Thyroid gland (tissue), 4 donors: ENCODE data around the gene GBGT1. TPM values are rescaled to one million over a fixed set of nuclear protein-coding genes. Genes with fewer than 3 reads are reported as not detected.

Experiments
- DNase-seq, 2 donors: peaks; one replicate each; pipeline ENCODE4 v3.0.0-alpha.2; 2019
- H3K27ac ChIP-seq, 3 donors: fragments of 200-600 bp; sonication (generic); 1 replicate in 2 of 3; 2 replicates in 1 of 3; pipeline ENCODE4 v1.5.1; 2016 to 2019; ENCODE audit warnings: mild to moderate bottlenecking in 1 of 3, moderate library complexity in 1 of 3
- H3K27me3 ChIP-seq: fragments of 200-600 bp; sonication (generic); one replicate; pipeline ENCODE4 v1.5.1; 2019
- H3K36me3 ChIP-seq, 2 donors: fragments of 200-600 bp; sonication (generic); one replicate each; pipeline ENCODE4 v1.5.1; 2016 to 2019
- H3K4me1 ChIP-seq, 2 donors: fragments of 200-600 bp; sonication (generic); one replicate each; pipeline ENCODE4 v1.5.1; 2017 to 2019
- H3K4me3 ChIP-seq, 3 donors: fragments of 200-600 bp; sonication (generic); replicated peaks in 1 of 3; 1 replicate in 2 of 3; 2 replicates in 1 of 3; pipeline ENCODE4 v1.5.1; 2016; ENCODE audit warnings: mild to moderate bottlenecking in 1 of 3
- H3K9me3 ChIP-seq: fragments of 200-600 bp; sonication (generic); one replicate; pipeline ENCODE4 v1.5.1; 2017
- POLR2A ChIP-seq, 2 donors: fragments of 450-650 bp; IDR thresholded peaks; one replicate each; pipeline ENCODE4 v1.6.1; 2017; ENCODE audit warnings: antibody characterized with exemption in 2 of 2, mild to moderate bottlenecking in 2 of 2, moderate library complexity in 1 of 2
- WGBS, 2 donors: methylation state at CpG; one replicate each; pipeline ENCODE4 v1.1.5; 2017; 5-methylcytosine and 5-hydroxymethylcytosine counted together
- intact Hi-C: fragments of 100-400 bp; cut with DNase I; formaldehyde crosslinking; loops from one replicate; pipeline ENCODE4 v1.15.1; 2023
- total RNA-seq, 4 donors: library from RNA; depleted of rRNA; stranded (reverse); fragments of >200 nt; gene quantifications; one replicate each; pipeline ENCODE4 v1.2.3, GENCODE V29; 2016
- TF ChIP-seq, protein P1 (sequence below), 6 experiments: fragments of 200-600 bp in 3 of 6; fragments of 450-650 bp in 3 of 6; sonication (generic) in 3 of 6; IDR thresholded peaks; one replicate each; pipeline ENCODE4 v1.5.1; 2016 to 2019; ENCODE audit warnings: antibody characterized with exemption in 6 of 6, mild to moderate bottlenecking in 2 of 6, inconsistent platforms in 1 of 6, moderate library complexity in 1 of 6

GBGT1 gene
- total RNA-seq, 4 donors from 2014 or later: 21.4 to 45.0 (median 25.1) TPM

DNA sequence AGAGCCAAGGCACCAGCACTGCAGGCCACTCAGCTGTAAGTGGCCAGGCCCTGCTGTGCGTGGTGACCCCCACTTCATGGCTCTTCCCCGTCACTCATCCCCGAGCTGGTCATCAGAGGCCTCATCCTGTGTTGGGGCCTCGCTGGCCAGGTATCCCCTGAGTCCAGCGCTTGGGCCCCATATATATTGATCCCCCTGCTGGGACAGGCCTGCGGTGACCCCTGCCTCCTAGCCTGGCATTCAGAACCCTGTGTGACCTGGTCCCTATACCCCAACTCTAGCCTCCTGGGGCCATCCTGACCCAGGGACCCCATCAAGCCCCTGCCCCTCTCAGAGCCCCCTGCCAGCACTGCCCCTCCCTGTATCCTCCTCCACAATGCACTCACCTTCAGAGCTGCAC lies 12.7 kb downstream of the GBGT1 start:
- Histone ChIP-seq H3K36me3 (no peaks in the 10 kb centered on the region), H3K27ac (no peak overlapping the region), H3K4me1 (peaks cover 18 to 24% of the 10 kb centered on the region in 2 donors), H3K4me3 (no peak overlapping the region), H3K9me3 (no peaks in the 10 kb centered on the region), H3K27me3 (no peaks in the 10 kb centered on the region)
- 92 to 100% methylated on average over 5 to 6 of the region's 6 CpGs for WGBS, 2 donors
- no peak for TF ChIP-seq POLR2A (IDR thresholded peaks at IDR 0.05)
- TF ChIP-seq, protein P1, sequence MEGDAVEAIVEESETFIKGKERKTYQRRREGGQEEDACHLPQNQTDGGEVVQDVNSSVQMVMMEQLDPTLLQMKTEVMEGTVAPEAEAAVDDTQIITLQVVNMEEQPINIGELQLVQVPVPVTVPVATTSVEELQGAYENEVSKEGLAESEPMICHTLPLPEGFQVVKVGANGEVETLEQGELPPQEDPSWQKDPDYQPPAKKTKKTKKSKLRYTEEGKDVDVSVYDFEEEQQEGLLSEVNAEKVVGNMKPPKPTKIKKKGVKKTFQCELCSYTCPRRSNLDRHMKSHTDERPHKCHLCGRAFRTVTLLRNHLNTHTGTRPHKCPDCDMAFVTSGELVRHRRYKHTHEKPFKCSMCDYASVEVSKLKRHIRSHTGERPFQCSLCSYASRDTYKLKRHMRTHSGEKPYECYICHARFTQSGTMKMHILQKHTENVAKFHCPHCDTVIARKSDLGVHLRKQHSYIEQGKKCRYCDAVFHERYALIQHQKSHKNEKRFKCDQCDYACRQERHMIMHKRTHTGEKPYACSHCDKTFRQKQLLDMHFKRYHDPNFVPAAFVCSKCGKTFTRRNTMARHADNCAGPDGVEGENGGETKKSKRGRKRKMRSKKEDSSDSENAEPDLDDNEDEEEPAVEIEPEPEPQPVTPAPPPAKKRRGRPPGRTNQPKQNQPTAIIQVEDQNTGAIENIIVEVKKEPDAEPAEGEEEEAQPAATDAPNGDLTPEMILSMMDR (IDR thresholded peaks at IDR 0.05): no peak
- intact Hi-C loops: no loop called here
- no peak for DNase-seq

DNA sequence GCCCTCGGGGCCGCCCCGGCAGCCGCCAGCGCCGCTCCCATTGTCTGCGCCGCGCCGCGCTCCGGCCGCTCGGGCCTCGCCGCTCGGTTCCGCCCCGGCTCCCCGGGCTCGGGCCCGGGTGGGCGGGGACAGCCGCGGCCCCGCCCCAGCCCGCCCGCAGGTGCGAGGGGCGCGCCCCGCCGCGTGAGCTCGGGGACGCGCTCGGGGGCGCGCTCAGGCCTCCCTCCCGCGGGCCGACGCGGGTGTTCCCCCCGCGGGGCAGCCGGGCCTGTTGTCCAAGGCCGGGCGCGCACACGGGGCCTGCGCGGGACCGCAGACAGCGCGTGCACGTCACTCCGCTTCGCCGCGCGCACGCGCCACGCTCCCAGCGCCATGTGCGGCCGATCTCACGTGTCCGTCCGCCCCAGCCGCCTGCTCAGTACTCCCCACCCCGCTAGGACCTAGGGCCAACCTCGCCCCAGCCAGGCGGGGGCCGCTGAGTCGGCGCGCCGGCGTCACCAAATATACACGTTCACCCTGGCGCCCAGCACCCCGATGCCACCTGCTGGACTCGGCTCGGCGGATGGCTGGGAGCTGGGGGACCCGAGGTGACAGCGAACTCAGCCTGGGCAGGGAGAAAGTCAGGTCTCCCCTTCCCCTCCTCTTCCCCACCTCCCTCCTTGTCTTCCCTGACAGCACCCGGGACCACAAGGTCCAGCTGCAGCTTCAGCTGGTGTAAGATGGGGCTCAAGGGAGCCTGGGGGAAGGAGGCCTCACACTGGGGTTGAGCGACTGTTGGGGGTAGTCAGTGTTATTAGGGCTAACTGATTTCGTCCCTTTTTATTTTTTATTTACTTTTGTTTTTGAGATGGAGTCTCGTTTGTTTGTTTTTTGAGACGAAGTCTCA lies 14.3 kb downstream of the GBGT1 start:
- Histone ChIP-seq H3K36me3 (no peaks in the 10 kb centered on the region), H3K27ac (peak overlapping the region; percentile 62 to 91 (median 88)), H3K9me3 (no peaks in the 10 kb centered on the region), H3K27me3 (no peaks in the 10 kb centered on the region), H3K4me3 (peak overlapping the region in 1 of 3 donors; percentile 72), H3K4me1 (peaks cover 24 to 33% of the 10 kb centered on the region in 2 donors)
- intact Hi-C loops: loop anchor here (10.0 kb wide), 1 partner anchor 105 kb away; no protein-coding TSS in a partner anchor
- TF ChIP-seq, protein P1 (IDR thresholded peaks at IDR 0.05): peak in 4 of 6 experiments; percentile 23 to 45 (median 35)
- TF ChIP-seq POLR2A (IDR thresholded peaks at IDR 0.05): peak in 1 of 2 donors; percentile 82
- DNase-seq: peak; percentile 93 to 95
- WGBS, 2 donors: 9 to 33% methylated on average over 5 to 13 of the region's 95 CpGs

DNA sequence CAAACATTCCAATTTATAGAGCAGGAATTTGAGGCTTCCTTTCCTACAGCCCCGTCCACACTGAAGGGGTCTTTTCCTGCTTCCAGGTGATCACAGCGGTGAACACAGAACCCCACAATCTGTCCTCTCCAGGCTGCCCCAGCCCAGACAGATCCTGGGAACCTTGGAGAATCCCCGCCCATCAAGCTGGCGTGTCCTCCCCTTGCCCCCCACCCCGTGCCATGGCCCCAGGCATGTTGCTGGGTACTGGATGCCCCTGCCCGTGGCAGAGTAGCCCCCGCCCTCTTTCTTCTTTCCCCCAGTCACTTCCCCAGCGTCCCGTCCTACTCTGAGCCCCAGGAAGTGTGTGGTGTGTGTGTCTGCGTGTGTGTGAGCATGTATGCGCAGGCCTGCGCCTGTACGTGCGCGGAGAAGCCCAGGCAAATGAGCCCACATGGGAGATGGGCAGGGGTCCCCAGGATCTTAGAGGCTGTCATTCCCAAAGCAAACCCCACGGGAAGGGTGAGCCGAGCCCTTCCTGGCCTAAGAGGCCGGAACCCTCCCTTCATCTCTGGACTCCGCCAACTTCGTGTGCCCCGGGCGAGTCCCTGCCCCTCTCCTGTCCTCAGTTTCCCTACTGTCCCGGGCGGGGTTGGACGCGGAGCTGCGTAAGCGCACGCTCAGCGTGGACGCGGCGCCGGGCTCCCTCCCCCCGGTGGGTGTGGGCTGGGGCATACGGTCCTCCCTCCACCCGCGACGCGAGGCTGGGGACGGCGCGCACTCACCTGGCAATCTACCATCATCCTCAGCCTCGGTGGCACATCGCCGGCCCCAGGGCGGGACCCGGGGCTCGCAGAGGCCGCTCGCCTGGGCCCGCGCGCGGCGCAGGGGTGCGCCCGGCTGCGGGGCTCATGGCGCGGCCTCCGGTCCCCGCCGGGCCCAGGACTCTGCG lies 15.2 kb downstream of the GBGT1 start:
- no peaks in the 10 kb centered on the region for H3K27me3 ChIP-seq
- peak; percentile 67 to 70 for DNase-seq
- H3K4me1 ChIP-seq: peaks cover 30 to 41% of the 10 kb centered on the region in 2 donors
- H3K36me3 ChIP-seq: no peaks in the 10 kb centered on the region
- 22 to 26% methylated on average over 14 to 16 of the region's 65 CpGs for WGBS, 2 donors
- intact Hi-C loops: loop anchor here (10.0 kb wide), 1 partner anchor 104 kb away; no protein-coding TSS in a partner anchor
- peak overlapping the region; percentile 50 to 72 (median 64) for H3K4me3 ChIP-seq
- H3K9me3 ChIP-seq: no peaks in the 10 kb centered on the region
- TF ChIP-seq, protein P1 (IDR thresholded peaks at IDR 0.05): no peak
- no peak for TF ChIP-seq POLR2A (IDR thresholded peaks at IDR 0.05)
- peak overlapping the region; percentile 46 to 87 (median 80) for H3K27ac ChIP-seq

DNA sequence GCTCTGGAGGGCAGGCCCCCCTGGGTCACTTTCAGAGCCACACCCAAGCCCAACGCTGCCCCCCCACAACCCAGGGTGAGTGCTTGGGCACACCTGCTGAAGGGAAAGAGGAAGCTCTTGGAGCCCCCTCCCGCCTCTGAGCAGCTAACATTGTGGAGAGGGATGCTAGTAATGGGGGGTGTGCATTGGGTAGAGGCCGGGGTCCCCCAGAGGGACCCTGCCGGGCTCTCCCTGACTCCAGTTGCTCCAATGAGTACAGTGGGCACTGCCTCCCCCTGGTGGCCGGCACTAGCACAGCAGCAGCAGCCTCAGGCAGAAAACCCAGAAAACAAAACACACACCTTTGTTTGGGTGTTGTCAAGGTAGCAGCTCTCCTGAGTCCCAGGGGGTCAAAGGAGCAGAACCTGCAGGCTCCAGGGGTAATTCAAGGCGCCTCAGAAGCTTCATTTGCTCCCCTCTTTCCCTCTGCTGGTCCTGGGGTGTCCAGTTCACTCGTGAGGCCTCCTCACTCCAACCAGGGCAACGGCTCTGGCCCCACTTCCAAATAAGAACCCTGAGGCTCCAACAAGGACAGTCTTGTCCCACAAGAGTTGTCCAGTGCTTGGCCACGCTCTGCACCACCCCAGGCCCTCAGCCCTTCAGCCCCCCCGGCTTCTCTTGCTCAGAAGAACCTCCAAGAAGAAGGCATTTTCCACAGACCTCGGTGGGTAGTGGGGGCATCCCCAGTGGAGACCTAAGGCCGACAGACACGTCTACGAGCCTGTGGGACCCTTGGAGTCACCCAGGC lies 16.1 kb downstream of the GBGT1 start:
- Histone ChIP-seq H3K9me3 (no peaks in the 10 kb centered on the region), H3K4me1 (peaks cover 30 to 49% of the 10 kb centered on the region in 2 donors), H3K27me3 (no peaks in the 10 kb centered on the region), H3K4me3 (peak overlapping the region in 2 of 3 donors; percentile 50 to 72), H3K27ac (peak overlapping the region; percentile 46 to 87 (median 80)), H3K36me3 (no peaks in the 10 kb centered on the region)
- WGBS, 2 donors: 18 to 31% methylated on average over 7 to 13 of the region's 14 CpGs
- peak; percentile 80 to 82 for DNase-seq
- intact Hi-C loops: loop anchor here (1.0 to 10.0 kb wide), 2 partner anchors 44 to 103 kb away; no protein-coding TSS in a partner anchor
- TF ChIP-seq, protein P1 (IDR thresholded peaks at IDR 0.05): peak; percentile 93 to 99 (median 95)
- no peak for TF ChIP-seq POLR2A (IDR thresholded peaks at IDR 0.05)
